ENCODE measurements around the gene PTPN6. TPM values are rescaled to one million over a fixed set of nuclear protein-coding genes. Genes with fewer than 3 reads are reported as not detected.
"Not testable (repeated sequence)": the region's sequence is repeated elsewhere in the genome, so short reads cannot be mapped to it uniquely, and the experiment has no call there.

PTPN6 gene
- total RNA-seq = 2.2 and 3.2 TPM in 2 replicates

- no peak for DNase-seq (ENCODE audit: low read depth in 2 of 2)
Measured at GRCh38 chr12:6950811-6951540, at the start of gene PTPN6. PTPN6 (plus strand) TSS chr12:6951356; CDS start chr12:6951513, 157 bp downstream.

DNA sequence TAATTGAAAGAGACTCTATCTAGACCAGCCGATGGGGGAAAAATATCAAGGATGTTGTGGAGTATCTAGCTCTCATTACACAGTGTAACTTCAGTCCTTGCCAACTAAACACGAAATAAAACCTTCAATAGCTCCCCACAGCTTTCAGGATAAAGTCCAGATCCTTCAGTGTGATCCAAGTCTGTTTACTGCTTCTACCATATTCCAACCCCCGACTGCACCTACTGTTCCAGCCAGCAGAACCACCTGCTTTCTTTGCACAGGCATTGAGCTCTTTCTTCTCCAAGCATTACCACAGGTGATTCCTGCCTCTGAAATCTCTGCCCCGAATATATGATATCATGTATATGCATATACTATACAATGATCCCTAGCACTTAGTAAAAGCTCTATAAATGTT is 48.7 kb upstream of the PTPN6 start:
- no peak for DNase-seq (ENCODE audit: low read depth in 2 of 2)

- DNase-seq (ENCODE audit: low read depth in 2 of 2) = no peak
Measured at GRCh38 chr12:6903722-6904121, 47.4 kb upstream of the PTPN6 start.

- DNase-seq (ENCODE audit: low read depth in 2 of 2) = peak; percentile 93 to 96
Measured at GRCh38 chr12:6904280-6905276, 46.6 kb upstream of the PTPN6 start, which contains the start of gene LRRC23. LRRC23 (plus strand) TSS chr12:6904822; CDS start chr12:6905634, 812 bp downstream.

GRCh38 chr12:6905414-6906040 is 45.6 kb upstream of the PTPN6 start:
- no peak for DNase-seq (ENCODE audit: low read depth in 2 of 2)

DNA sequence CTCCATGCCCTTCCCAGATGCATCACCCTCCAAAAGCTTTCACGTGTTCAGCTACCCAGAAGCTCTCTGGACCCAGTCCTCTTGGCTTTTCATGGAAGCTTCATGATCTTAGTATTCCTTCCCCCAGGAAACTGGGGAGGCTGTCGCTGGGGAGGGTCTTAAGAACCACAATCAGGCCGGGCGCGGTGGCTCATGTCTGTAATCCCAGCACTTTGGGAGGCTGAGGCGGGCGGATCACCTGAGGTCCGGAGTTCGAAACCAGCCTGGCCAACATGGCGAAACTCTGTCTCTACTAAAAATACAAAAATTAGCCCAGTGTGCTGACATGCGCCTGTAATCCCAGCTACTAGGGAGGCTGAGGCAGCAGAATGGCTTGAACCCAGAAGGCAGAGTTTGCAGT is 43.0 kb upstream of the PTPN6 start:
- DNase-seq (ENCODE audit: low read depth in 2 of 2) = not testable (repeated sequence)

GRCh38 chr12:6909421-6910145 is 41.6 kb upstream of the PTPN6 start:
- DNase-seq (ENCODE audit: low read depth in 2 of 2) = no peak

- DNase-seq (ENCODE audit: low read depth in 2 of 2) = no peak
Measured at GRCh38 chr12:6912164-6912935, 38.8 kb upstream of the PTPN6 start.

GRCh38 chr12:6914246-6914946 is 36.8 kb upstream of the PTPN6 start, which contains the start of gene ENO2:
ENO2 (plus strand) TSS chr12:6914580; CDS start chr12:6915833, 1,253 bp downstream.
- DNase-seq (ENCODE audit: low read depth in 2 of 2) = peak; percentile 60 to 69

DNA sequence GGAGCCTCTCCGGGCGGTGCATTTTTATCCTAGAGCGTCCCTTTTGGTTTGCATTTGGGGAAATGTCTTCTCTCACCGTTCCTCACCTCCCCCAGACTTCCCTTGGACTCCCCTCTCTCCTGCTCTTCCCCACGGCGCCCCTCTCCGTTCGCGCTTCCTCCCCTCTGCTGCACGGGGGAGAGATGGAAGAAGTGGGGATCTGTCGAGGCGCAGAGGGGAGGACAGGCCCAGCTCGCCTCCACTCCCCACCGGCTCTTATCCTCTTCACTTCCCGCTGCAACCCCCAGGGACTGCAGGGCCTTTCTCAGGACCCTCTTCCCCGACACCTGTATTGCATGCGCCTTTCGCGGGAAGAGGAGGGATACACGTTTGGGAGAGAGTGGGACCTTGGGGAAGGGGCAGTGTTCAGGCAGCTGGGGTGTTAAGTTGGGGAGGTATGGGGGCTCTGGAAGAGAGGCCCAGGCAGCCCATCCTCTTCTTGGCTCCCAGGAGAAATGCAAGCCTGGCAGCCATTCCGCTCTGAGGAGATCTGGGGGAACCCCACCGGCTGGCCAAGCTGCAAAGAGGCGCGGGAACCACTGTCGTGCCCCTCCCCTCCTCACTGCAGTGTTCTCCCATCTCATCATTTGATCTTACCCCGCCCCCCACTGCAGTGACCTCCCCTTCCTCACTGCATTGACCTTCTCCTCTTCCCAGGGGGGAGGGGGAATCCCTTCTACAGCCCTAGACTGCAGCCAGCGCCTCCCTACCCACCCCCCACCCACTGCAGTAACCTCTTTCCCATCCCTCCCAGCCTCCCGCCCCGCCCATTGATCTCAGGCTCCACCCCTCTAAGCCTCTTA is 36.0 kb upstream of the PTPN6 start:
- no peak for DNase-seq (ENCODE audit: low read depth in 2 of 2)

- DNase-seq (ENCODE audit: low read depth in 2 of 2) = no peak
Measured at GRCh38 chr12:6915789-6916285, 35.3 kb upstream of the PTPN6 start.

DNA sequence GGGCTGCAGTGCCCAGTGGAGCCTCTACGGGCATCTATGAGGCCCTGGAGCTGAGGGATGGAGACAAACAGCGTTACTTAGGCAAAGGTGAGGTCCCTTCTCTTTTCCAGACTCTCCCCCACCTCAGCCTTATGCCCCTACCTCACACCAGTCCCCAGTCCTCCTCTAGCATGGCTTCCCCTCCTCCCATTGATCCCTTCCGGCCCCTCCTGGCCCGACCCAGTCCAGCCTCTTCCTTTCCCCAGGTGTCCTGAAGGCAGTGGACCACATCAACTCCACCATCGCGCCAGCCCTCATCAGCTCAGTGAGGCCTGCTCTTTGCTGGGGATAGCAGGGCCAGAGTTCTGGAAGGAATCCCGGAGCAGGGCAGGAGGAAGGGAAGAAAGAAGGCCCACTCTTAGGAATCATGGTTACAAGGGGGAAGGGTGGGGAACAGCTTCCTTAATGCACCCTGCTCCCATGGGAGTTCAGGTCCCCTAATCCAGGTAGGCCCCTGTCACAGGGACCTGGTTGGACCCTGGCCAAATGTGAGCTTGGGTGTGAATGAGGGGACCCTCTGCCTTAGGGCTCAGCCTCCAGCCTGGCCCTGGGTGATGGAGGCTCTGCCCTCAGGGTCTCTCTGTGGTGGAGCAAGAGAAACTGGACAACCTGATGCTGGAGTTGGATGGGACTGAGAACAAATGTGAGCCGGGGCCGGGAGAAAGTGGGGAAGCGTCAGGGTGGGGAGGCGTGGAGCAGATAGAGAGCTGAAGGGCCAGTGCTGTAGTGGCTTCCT is 34.5 kb upstream of the PTPN6 start:
- no peak for DNase-seq (ENCODE audit: low read depth in 2 of 2)

- peak in 1 of 2 donors; percentile 42 for DNase-seq (ENCODE audit: low read depth in 2 of 2)
Measured at GRCh38 chr12:6917491-6918231, 33.5 kb upstream of the PTPN6 start.

DNA sequence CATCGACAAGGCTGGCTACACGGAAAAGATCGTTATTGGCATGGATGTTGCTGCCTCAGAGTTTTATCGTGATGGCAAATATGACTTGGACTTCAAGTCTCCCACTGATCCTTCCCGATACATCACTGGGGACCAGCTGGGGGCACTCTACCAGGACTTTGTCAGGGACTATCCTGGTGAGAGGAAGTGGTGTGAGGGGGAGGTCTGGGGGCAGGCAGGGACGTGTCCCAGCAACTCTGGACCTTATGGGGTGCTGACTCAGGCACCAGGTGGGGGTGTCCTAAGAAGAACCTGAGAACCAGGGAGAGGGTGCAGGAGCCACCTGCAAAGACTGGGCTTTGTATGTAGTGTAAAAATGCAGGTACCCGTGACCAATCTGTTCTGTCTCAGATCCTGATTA is 31.6 kb upstream of the PTPN6 start:
- no peak for DNase-seq (ENCODE audit: low read depth in 2 of 2)

DNA sequence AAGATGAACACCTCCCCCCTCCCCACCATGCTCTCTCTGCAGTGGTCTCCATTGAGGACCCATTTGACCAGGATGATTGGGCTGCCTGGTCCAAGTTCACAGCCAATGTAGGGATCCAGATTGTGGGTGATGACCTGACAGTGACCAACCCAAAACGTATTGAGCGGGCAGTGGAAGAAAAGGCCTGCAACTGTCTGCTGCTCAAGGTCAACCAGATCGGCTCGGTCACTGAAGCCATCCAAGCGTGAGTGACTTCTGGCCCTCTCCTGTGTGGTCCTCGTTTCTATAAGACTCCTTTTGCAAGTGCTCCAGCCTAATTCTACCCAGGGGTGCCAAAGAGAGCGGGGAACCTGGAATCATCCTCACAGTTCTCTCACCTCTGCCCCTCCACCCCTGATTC is 29.6 kb upstream of the PTPN6 start:
- DNase-seq (ENCODE audit: low read depth in 2 of 2) = no peak

- no peak for DNase-seq (ENCODE audit: low read depth in 2 of 2)
Measured at GRCh38 chr12:6921996-6922946, 28.9 kb upstream of the PTPN6 start.

Data from lung microvascular endothelial cell (primary cell).